PC-9 (cell line): ENCODE measurements around the gene LRP1-AS. TPM values are rescaled to one million over a fixed set of nuclear protein-coding genes. Genes with fewer than 3 reads are reported as not detected.

ENCODE experiments used
- Bru-seq: library from RNA; stranded (reverse); fragments of 400-500 nt; gene quantifications from one replicate; lab custom pipeline; 2021; lab: Mats Ljungman, UMichigan
- BruChase-seq, 2 experiments: library from RNA; stranded (reverse); fragments of 400-500 nt; gene quantifications; one replicate each; lab custom pipeline; 2021; lab: Mats Ljungman, UMichigan
- BruUV-seq: library from RNA; stranded (reverse); fragments of 400-500 nt; replicated peaks from 2 replicates; lab custom pipeline; 2021; lab: Mats Ljungman, UMichigan
- CTCF ChIA-PET: fragments of 300-600 bp; sonication (Branson Sonifier 250); formaldehyde crosslinking; loops from one replicate; lab custom pipeline; 2022; ENCODE audit warnings: antibody characterized with exemption; lab: Charles Lee
- POLR2A ChIA-PET: fragments of 300-600 bp; sonication (Branson Sonifier 250); formaldehyde crosslinking; loops from one replicate; lab custom pipeline; 2022; ENCODE audit warnings: antibody characterized with exemption; ENCODE audit not compliant: unreplicated experiment; lab: Charles Lee
- DNase-seq, 2 experiments: peaks; one replicate each; pipeline versions ENCODE4 v3.0.0 to v3.0.0-alpha.2; 2015 to 2022; ENCODE audit warnings: mixed read lengths in 1 of 2
- H2AFZ ChIP-seq: fragments of 200-600 bp; sonication (generic); 2 replicates; pipeline ENCODE4 v1.8.1; 2017; ENCODE audit warnings: antibody characterized with exemption
- H3F3A ChIP-seq: fragments of 200-600 bp; sonication (generic); 2 replicates; pipeline ENCODE4 v1.8.1; 2017; ENCODE audit warnings: antibody characterized with exemption, mild to moderate bottlenecking, low read depth; ENCODE audit not compliant: insufficient read depth
- H3K27ac ChIP-seq: fragments of 200-600 bp; sonication (generic); 2 replicates; pipeline ENCODE4 v1.6.1; 2016; ENCODE audit warnings: mixed run types
- H3K27me3 ChIP-seq: fragments of 200-600 bp; sonication (generic); 2 replicates; pipeline ENCODE4 v1.6.1; 2016; ENCODE audit warnings: low read depth, mixed run types; ENCODE audit not compliant: insufficient read depth
- H3K36me3 ChIP-seq: fragments of 200-600 bp; sonication (generic); 2 replicates; pipeline ENCODE4 v1.6.1; 2016; ENCODE audit warnings: low read depth, mixed run types
- H3K4me1 ChIP-seq: fragments of 200-600 bp; sonication (generic); replicated peaks from 2 replicates; pipeline ENCODE4 v1.6.1; 2016; ENCODE audit warnings: mixed run types; ENCODE audit not compliant: insufficient read depth
- H3K4me2 ChIP-seq: fragments of 200-600 bp; sonication (generic); 2 replicates; pipeline ENCODE4 v1.6.1; 2017; ENCODE audit warnings: mixed run types
- H3K4me3 ChIP-seq: fragments of 200-600 bp; sonication (generic); 2 replicates; pipeline ENCODE4 v1.6.1; 2016; ENCODE audit warnings: mixed run types
- H3K79me2 ChIP-seq: fragments of 200-600 bp; sonication (generic); 2 replicates; pipeline ENCODE4 v1.6.1; 2017; ENCODE audit warnings: low read depth, mixed run types
- H3K9me2 ChIP-seq: fragments of 200-600 bp; sonication (generic); 2 replicates; pipeline ENCODE4 v1.8.1; 2017; ENCODE audit warnings: mild to moderate bottlenecking; ENCODE audit not compliant: insufficient read depth
- H3K9me3 ChIP-seq: fragments of 200-600 bp; sonication (generic); 2 replicates; pipeline ENCODE4 v1.8.1; 2016; ENCODE audit warnings: low read depth; ENCODE audit not compliant: insufficient read depth
- H4K20me1 ChIP-seq: fragments of 200-600 bp; sonication (generic); 2 replicates; pipeline ENCODE4 v1.8.1; 2017; ENCODE audit not compliant: insufficient read depth
- EZH2 ChIP-seq: fragments of 200-600 bp; sonication (generic); IDR thresholded peaks from 2 replicates; pipeline ENCODE4 v1.8.0; 2017; ENCODE audit warnings: antibody characterized with exemption, low read depth
- intact Hi-C: fragments of 100-400 bp; cut with micrococcal nuclease; formaldehyde crosslinking; loops from one replicate; pipeline ENCODE4 v1.10.0; 2022; ENCODE audit not compliant: unreplicated experiment
- long read RNA-seq: library from polyadenylated mRNA; stranded (forward); transcript quantifications from one replicate; pipeline ENCODE4 v2.0.0, GENCODE V29; 2022
- total RNA-seq: library from RNA; stranded (reverse); gene quantifications from 2 replicates; pipeline ENCODE4 v1.2.3, GENCODE V29; 2021
- TF ChIP-seq, protein P1 (sequence below): fragments of 200-600 bp; sonication (generic); conservative IDR thresholded peaks from 2 replicates; pipeline ENCODE4 v1.6.1; 2017; ENCODE audit warnings: mixed run types, antibody characterized with exemption, mild to moderate bottlenecking, moderate library complexity

The LRP1-AS gene
- total RNA-seq (not detected in 2 replicates), Bru-seq, nascent RNA (not detected), BruChase-seq, experiment 1, labeled RNA remaining after a 2-hour chase (not detected), BruChase-seq, experiment 2, labeled RNA remaining after a 6-hour chase (not detected)
- long read RNA-seq: 0 reads

DNA sequence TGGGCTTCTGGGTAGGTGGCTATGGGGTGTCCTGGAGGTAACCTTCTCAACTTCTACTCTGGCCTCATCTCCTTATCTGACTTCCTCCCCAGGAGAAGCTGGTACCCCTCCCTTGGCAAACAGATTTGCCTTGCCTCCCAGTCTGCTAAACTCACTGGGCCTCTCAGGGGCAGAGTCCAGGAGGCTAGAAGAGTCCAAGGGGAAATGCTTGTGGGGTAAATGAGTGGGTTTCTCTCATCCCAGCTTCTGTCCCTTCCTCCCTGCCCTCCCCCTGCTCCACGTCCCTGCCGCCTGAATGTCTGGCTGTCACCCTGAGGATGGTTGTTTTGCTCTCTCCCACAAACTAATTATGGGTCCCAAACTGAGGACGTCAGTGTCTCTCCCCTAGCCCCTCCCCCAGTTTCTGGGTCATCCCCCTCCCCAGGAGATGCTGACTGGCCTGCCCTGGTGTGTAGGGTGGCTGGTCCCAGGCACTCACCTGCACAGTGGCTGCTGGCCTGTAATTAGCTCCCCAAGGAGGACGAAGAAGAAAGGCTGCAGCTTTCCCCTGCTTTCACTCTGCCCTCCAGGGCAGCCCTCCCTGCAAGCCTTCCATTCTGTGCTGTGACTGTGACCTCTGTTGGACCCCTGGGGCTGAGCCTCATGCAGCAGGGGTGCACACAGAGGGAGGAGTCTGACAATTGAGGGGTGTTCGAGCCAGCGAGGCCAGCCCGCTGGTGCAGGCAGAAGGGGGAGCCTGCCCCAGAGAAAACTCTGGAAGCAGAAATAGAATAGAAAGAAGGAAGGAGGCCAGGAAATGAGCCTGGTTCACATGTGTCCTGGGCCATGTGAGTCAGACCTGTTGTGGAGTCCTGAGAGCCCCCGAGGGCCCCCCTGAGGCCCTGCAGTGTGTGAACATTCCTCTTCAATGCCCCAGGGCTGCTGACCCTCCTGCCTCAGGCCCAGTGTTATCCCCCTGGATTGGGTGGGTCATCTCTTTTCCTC is at the start of gene LRP1-AS:
LRP1-AS (minus strand) TSS at position 659 of the 984 bp plus-strand sequence.
- BruUV-seq: no TSS peak
- POLR2A ChIA-PET: no interaction called here
- H3K4me2 ChIP-seq: no peak within 1 kb of the TSS
- no peak within 1 kb of the TSS for H2AFZ ChIP-seq
- peaks cover 8% of the 10 kb centered on the region for H3K4me1 ChIP-seq
- H3K79me2 ChIP-seq: no peaks in the 10 kb centered on the region
- no peaks in the 10 kb centered on the region for H3K27me3 ChIP-seq
- intact Hi-C loops: no loop called here
- no peak for DNase-seq
- no peaks in the 10 kb centered on the region for H4K20me1 ChIP-seq
- TF ChIP-seq EZH2: no peak
- no peaks in the 10 kb centered on the region for H3K9me3 ChIP-seq
- CTCF ChIA-PET: interaction anchor here (0.6 to 1.1 kb wide), 2 partner anchors 28 to 510 kb away, joined by 3 read pairs; no protein-coding TSS in a partner anchor
- H3K4me3 ChIP-seq: no peak within 1 kb of the TSS
- H3K36me3 ChIP-seq: no peaks in the 10 kb centered on the region
- no peaks in the 10 kb centered on the region for H3K9me2 ChIP-seq
- H3F3A ChIP-seq: no peaks in the 10 kb centered on the region
- no peak within 1 kb of the TSS for H3K27ac ChIP-seq

DNA sequence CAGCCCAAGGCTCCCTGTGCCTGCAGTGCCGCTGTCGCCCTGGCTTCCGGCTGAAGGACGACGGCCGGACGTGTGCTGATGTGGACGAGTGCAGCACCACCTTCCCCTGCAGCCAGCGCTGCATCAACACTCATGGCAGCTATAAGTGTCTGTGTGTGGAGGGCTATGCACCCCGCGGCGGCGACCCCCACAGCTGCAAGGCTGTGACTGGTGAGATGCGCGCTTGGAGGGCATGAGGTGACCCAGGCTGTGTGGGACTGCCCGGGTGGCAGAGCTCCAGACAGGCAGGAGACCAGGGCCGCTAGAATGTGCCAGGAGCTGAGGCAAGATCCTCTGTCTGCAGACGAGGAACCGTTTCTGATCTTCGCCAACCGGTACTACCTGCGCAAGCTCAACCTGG is 49.5 kb upstream of the LRP1-AS start:
- no peak for DNase-seq
- no peaks in the 10 kb centered on the region for H3K27me3 ChIP-seq
- no peaks in the 10 kb centered on the region for H4K20me1 ChIP-seq
- no peaks in the 10 kb centered on the region for H3K79me2 ChIP-seq
- intact Hi-C loops: no loop called here
- H3K27ac ChIP-seq: no peak overlapping the region
- H3K4me3 ChIP-seq: no peak overlapping the region
- no peaks in the 10 kb centered on the region for H3F3A ChIP-seq
- TF ChIP-seq EZH2: no peak
- TF ChIP-seq, protein P1, sequence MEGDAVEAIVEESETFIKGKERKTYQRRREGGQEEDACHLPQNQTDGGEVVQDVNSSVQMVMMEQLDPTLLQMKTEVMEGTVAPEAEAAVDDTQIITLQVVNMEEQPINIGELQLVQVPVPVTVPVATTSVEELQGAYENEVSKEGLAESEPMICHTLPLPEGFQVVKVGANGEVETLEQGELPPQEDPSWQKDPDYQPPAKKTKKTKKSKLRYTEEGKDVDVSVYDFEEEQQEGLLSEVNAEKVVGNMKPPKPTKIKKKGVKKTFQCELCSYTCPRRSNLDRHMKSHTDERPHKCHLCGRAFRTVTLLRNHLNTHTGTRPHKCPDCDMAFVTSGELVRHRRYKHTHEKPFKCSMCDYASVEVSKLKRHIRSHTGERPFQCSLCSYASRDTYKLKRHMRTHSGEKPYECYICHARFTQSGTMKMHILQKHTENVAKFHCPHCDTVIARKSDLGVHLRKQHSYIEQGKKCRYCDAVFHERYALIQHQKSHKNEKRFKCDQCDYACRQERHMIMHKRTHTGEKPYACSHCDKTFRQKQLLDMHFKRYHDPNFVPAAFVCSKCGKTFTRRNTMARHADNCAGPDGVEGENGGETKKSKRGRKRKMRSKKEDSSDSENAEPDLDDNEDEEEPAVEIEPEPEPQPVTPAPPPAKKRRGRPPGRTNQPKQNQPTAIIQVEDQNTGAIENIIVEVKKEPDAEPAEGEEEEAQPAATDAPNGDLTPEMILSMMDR: no peak
- no peaks in the 10 kb centered on the region for H3K9me3 ChIP-seq
- no peak overlapping the region for H3K4me2 ChIP-seq
- H3K9me2 ChIP-seq: no peaks in the 10 kb centered on the region
- no peak overlapping the region for H2AFZ ChIP-seq
- BruUV-seq: no TSS peak
- no peaks in the 10 kb centered on the region for H3K36me3 ChIP-seq
- ChIA-PET CTCF (no interaction called here), POLR2A (no interaction called here)
- no peaks in the 10 kb centered on the region for H3K4me1 ChIP-seq

DNA sequence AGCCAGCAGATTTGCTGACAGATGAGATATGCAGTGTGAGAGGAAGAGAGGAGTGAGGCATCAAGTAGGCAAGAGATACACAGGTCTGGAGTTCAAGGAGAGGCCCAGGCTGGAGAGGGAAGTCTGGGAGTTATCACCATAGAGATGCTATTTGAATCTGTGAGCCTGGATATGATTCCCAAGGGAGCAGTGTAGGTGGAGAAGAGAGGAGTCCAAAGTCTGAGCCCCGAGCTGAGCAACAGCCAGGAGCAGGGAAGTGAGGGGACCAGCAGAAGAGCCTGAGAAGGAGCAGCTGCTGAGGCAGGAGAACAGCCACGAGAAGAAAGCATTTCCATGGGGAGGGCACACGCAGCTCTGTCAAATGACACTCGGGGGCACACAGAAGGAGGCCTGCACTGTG is 49.0 kb upstream of the LRP1-AS start:
- no peak overlapping the region for H2AFZ ChIP-seq
- POLR2A ChIA-PET: no interaction called here
- TF ChIP-seq, protein P1: no peak
- TF ChIP-seq EZH2: no peak
- no peaks in the 10 kb centered on the region for H3K27me3 ChIP-seq
- CTCF ChIA-PET: no interaction called here
- no peak overlapping the region for H3K4me2 ChIP-seq
- no peaks in the 10 kb centered on the region for H4K20me1 ChIP-seq
- H3F3A ChIP-seq: no peaks in the 10 kb centered on the region
- H3K4me1 ChIP-seq: no peaks in the 10 kb centered on the region
- no peak overlapping the region for H3K27ac ChIP-seq
- no peaks in the 10 kb centered on the region for H3K9me3 ChIP-seq
- no TSS peak for BruUV-seq
- H3K9me2 ChIP-seq: no peaks in the 10 kb centered on the region
- H3K36me3 ChIP-seq: no peaks in the 10 kb centered on the region
- no peaks in the 10 kb centered on the region for H3K79me2 ChIP-seq
- H3K4me3 ChIP-seq: no peak overlapping the region
- DNase-seq: no peak
- intact Hi-C loops: no loop called here
